Large intestine (tissue), 3 donors: Measurements from ENCODE around the gene ARHGEF4. TPM values are rescaled to one million over a fixed set of nuclear protein-coding genes. Genes with fewer than 3 reads are reported as not detected.
A peak's percentile ranks its signal among the peaks of the same experiment; 100 is the strongest.

Experiments
- DNase-seq, 2 donors: peaks; one replicate each; pipeline versions ENCODE4 v3.0.0 to v3.0.0-alpha.2; 2013
- H3K27ac ChIP-seq: one replicate; pipeline ENCODE4 v1.5.1; 2013; ENCODE audit warnings: low read length
- H3K27me3 ChIP-seq: 2 replicates; pipeline ENCODE4 v1.6.1; 2013; ENCODE audit warnings: low read length; ENCODE audit not compliant: control insufficient read depth, insufficient read depth
- H3K36me3 ChIP-seq: 2 replicates; pipeline ENCODE4 v1.6.1; 2013; ENCODE audit warnings: low read length; ENCODE audit not compliant: control insufficient read depth, insufficient read depth
- H3K4me1 ChIP-seq: one replicate; pipeline ENCODE4 v1.6.1; 2013; ENCODE audit warnings: low read length; ENCODE audit not compliant: control insufficient read depth, insufficient read depth
- H3K4me3 ChIP-seq: one replicate; pipeline ENCODE4 v1.5.1; 2013; ENCODE audit warnings: low read length
- H3K9me3 ChIP-seq: one replicate; pipeline ENCODE4 v1.6.1; 2013; ENCODE audit warnings: mild to moderate bottlenecking, low read depth, low read length, moderate library complexity; ENCODE audit not compliant: control insufficient read depth
- WGBS: methylation state at CpG from one replicate; pipeline ENCODE4 v1.1.5; 2013; ENCODE audit warnings: low lambda C conversion rate; ENCODE audit not compliant: insufficient coverage; 5-methylcytosine and 5-hydroxymethylcytosine counted together
- polyA plus RNA-seq: library from polyadenylated mRNA; unstranded; fragments of 120-200 nt; gene quantifications from one replicate; pipeline ENCODE4 v1.2.1, GENCODE V29; 2013

ARHGEF4 gene
- polyA plus RNA-seq, 1 donor = 5.4 TPM

GRCh38 chr2:130798472-130799218 lies 38.1 kb upstream of the ARHGEF4 start:
- DNase-seq = no peak
- Histone ChIP-seq H3K27ac (no peak overlapping the region), H3K9me3 (no peaks in the 10 kb centered on the region), H3K4me3 (peak overlapping the region; percentile 26), H3K4me1 (peaks cover 6% of the 10 kb centered on the region), H3K27me3 (peaks cover 26% of the 10 kb centered on the region), H3K36me3 (no peaks in the 10 kb centered on the region)
- no CpG with 5 or more reads among the region's 30 CpGs for WGBS

- WGBS = no CpG with 5 or more reads among the region's 1 CpG
- Histone ChIP-seq H3K4me1 (peaks cover 6% of the 10 kb centered on the region), H3K9me3 (no peaks in the 10 kb centered on the region), H3K27ac (no peak overlapping the region), H3K4me3 (no peak overlapping the region), H3K36me3 (no peaks in the 10 kb centered on the region), H3K27me3 (peaks cover 26% of the 10 kb centered on the region)
- no peak for DNase-seq
Measured at GRCh38 chr2:130799295-130799694, 37.4 kb upstream of the ARHGEF4 start.

- H3K4me1 ChIP-seq = no peaks in the 10 kb centered on the region
- peaks cover 3% of the 10 kb centered on the region for H3K27me3 ChIP-seq
- no CpG with 5 or more reads among the region's 4 CpGs for WGBS
Measured at GRCh38 chr2:130805613-130806012, 31.1 kb upstream of the ARHGEF4 start.

GRCh38 chr2:130806370-130806769 lies 30.3 kb upstream of the ARHGEF4 start:
- no CpG with 5 or more reads among the region's 4 CpGs for WGBS
- Histone ChIP-seq H3K4me1 (no peaks in the 10 kb centered on the region), H3K27me3 (peaks cover 3% of the 10 kb centered on the region), H3K4me3 (no peak overlapping the region), H3K27ac (no peak overlapping the region), H3K9me3 (no peaks in the 10 kb centered on the region), H3K36me3 (no peaks in the 10 kb centered on the region)
- no peak for DNase-seq

More at GRCh38 chr2:130805613-130806012, 31.1 kb upstream of the ARHGEF4 start:
- Histone ChIP-seq H3K9me3 (no peaks in the 10 kb centered on the region), H3K27ac (no peak overlapping the region), H3K4me3 (no peak overlapping the region), H3K36me3 (no peaks in the 10 kb centered on the region)
- no peak for DNase-seq

GRCh38 chr2:130807659-130808385 lies 28.9 kb upstream of the ARHGEF4 start:
- Histone ChIP-seq H3K4me3 (no peak overlapping the region), H3K9me3 (no peaks in the 10 kb centered on the region), H3K27ac (no peak overlapping the region), H3K27me3 (peaks cover 3% of the 10 kb centered on the region), H3K4me1 (no peaks in the 10 kb centered on the region), H3K36me3 (no peaks in the 10 kb centered on the region)
- DNase-seq = no peak
- WGBS = no CpG with 5 or more reads among the region's 14 CpGs

- Histone ChIP-seq H3K27me3 (peaks cover 3% of the 10 kb centered on the region), H3K36me3 (no peaks in the 10 kb centered on the region), H3K27ac (no peak overlapping the region), H3K4me3 (no peak overlapping the region), H3K4me1 (no peaks in the 10 kb centered on the region), H3K9me3 (no peaks in the 10 kb centered on the region)
- DNase-seq = no peak
- no CpG with 5 or more reads among the region's 12 CpGs for WGBS
Measured at GRCh38 chr2:130808482-130809268, 28.0 kb upstream of the ARHGEF4 start.

- H3K27me3 ChIP-seq = peaks cover 3% of the 10 kb centered on the region
- H3K9me3 ChIP-seq = no peaks in the 10 kb centered on the region
- no CpG with 5 or more reads among the region's 7 CpGs for WGBS
- no peak overlapping the region for H3K4me3 ChIP-seq
- no peak overlapping the region for H3K27ac ChIP-seq
- no peaks in the 10 kb centered on the region for H3K36me3 ChIP-seq
- no peak for DNase-seq
- H3K4me1 ChIP-seq = no peaks in the 10 kb centered on the region
Measured at GRCh38 chr2:130810490-130810889, 26.2 kb upstream of the ARHGEF4 start.

- H3K27ac ChIP-seq = no peak overlapping the region
- DNase-seq = no peak
- H3K36me3 ChIP-seq = no peaks in the 10 kb centered on the region
- no peak overlapping the region for H3K4me3 ChIP-seq
- H3K4me1 ChIP-seq = no peaks in the 10 kb centered on the region
- no peaks in the 10 kb centered on the region for H3K9me3 ChIP-seq
- no CpG with 5 or more reads among the region's 5 CpGs for WGBS
- H3K27me3 ChIP-seq = peaks cover 3% of the 10 kb centered on the region
Measured at GRCh38 chr2:130813722-130814121, 23.0 kb upstream of the ARHGEF4 start.

- H3K9me3 ChIP-seq = no peaks in the 10 kb centered on the region
- H3K27me3 ChIP-seq = peaks cover 3% of the 10 kb centered on the region
- H3K27ac ChIP-seq = no peak overlapping the region
- WGBS = no CpG with 5 or more reads among the region's 15 CpGs
- DNase-seq = no peak
- no peak overlapping the region for H3K4me3 ChIP-seq
- no peaks in the 10 kb centered on the region for H3K4me1 ChIP-seq
- H3K36me3 ChIP-seq = no peaks in the 10 kb centered on the region
Measured at GRCh38 chr2:130814931-130815680, 21.6 kb upstream of the ARHGEF4 start.

GRCh38 chr2:130818809-130819208 lies 17.9 kb upstream of the ARHGEF4 start:
- DNase-seq = no peak

More at GRCh38 chr2:130818809-130819208, 17.9 kb upstream of the ARHGEF4 start:
- no peaks in the 10 kb centered on the region for H3K9me3 ChIP-seq
- WGBS = no CpG with 5 or more reads among the region's 5 CpGs
- no peak overlapping the region for H3K27ac ChIP-seq
- H3K27me3 ChIP-seq = no peaks in the 10 kb centered on the region
- no peaks in the 10 kb centered on the region for H3K36me3 ChIP-seq
- H3K4me1 ChIP-seq = no peaks in the 10 kb centered on the region
- no peak overlapping the region for H3K4me3 ChIP-seq
